HG03521 (cell line): Measurements from ENCODE around the gene ILDR1.

Source experiments
- ATAC-seq: cut with Tn5 transposase; IDR thresholded peaks from one replicate; pipeline ENCODE4 v1.9.1; 2021; ENCODE audit warnings: mild to moderate bottlenecking, moderate library complexity; ENCODE audit not compliant: unreplicated experiment

Gene ILDR1

GRCh38 chr3:121995161-121996137, 26.6 kb downstream of the ILDR1 start:
- no peak for ATAC-seq

DNA sequence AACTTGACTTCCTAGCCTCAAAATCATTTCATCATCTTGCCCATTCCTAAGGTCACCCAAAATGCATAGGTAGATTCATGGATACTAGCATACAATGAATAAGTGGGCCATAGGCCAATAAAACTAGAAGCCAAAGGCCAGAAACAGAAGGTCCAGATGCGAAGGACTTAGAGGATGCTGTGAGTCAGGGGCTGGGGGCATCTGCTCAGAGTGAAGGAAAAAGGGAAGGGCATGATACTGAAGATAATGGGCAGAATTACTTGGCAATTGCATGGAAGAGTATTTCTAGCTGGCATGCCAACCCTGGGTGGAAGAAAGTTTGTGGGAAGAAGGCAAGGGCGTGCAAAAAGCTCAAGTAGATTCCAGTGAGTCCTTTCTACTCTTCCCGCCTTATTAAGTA, 27.5 kb downstream of the ILDR1 start:
- no peak for ATAC-seq

- ATAC-seq, result peak; percentile 52
These were observed 29.2 kb downstream of the ILDR1 start for GRCh38 chr3:121992601-121993560.

DNA sequence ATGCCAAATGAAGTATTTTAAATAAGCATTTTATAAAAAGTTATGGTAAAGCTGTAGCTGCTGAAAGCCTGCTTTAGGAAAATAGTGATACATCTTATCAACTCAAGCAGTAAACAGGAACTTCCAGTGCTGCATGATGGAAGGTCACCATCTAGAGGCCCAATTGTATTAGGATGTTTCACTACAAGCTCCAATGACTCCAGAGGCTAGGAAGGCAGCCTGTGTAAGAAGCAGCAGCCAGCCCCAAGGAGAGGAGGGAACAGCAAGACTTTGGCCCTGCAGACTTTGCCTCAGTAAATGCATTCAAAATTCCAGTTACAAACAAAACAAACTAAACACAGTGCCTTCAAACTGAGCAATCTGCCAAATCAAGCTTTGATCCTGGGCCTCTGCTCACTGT, 32.1 kb downstream of the ILDR1 start:
- ATAC-seq, result no peak

GRCh38 chr3:121988146-121988545, 33.9 kb downstream of the ILDR1 start:
- ATAC-seq, result no peak

DNA sequence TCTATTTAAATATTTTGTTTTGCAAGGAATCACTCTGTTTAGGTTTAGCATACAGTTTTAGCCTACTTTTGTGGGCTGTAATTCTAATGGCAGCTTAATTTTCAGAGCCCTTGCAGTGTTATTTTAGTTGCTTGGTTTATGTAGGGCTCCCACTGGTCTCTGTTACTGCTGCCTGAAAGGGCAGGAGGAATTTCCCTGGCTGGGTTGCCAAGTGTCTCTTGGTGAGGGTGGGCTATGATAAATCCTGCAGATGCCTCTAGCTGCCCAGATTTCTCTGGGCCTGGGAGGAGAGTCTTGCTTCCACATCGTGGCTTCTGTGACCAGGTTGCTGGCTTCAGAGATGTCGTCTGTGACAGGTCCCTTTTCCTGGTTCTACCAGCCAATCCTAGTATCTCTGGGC, 36.2 kb downstream of the ILDR1 start:
- ATAC-seq, result no peak

- ATAC-seq, result no peak
These were observed 40.6 kb downstream of the ILDR1 start for GRCh38 chr3:121981473-121981872.

DNA sequence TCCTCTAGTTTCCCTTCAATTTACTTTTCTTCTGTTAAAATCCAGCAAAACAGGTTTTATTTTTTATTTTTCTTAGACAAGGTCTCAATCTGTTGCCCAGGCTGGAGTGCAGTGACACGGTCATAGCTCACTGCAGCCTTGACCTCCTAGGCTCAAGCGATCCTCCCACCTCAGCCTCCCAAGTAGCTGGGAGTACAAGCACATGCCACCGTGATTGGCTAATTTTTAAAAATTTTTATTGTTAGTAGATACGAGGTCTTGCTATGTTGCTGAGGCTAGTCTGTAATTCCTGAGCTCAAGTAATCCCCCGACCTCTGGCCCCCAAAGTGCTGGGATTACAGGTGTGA, 41.6 kb downstream of the ILDR1 start:
- no peak for ATAC-seq

- ATAC-seq, result no peak
These were observed 42.2 kb downstream of the ILDR1 start for GRCh38 chr3:121979734-121980449.

- ATAC-seq, result no peak
These were observed 42.8 kb downstream of the ILDR1 start for GRCh38 chr3:121979246-121979645.

- no peak for ATAC-seq
These were observed 45.3 kb downstream of the ILDR1 start for GRCh38 chr3:121976727-121977126.

DNA sequence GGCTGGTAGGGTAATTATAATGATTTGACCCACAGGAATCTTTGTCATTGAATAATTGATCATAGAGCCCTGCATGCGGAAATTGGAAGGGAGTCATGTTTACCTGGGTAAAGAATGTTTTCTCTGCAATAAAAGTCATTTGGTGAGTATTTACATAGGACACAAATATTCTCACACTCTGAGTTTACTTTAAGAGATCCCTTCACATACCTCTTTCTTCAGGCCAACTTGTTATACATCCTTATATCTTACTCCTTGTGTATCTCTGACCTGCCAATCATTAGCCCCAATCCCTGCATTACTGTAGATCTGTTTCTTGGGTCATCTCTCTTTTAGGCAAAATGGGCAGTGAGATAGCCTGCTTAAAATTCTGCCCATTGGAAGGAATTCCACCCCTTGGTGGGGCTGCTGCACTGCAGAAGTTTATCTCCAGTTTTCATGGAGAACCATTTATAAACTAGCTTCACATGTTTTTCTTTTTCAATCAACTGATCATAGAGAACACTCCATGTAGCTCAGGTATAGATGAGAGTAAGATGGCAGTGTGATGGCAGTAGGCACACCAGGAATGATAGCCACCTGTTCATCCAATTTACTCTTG, 46.2 kb downstream of the ILDR1 start:
- no peak for ATAC-seq

GRCh38 chr3:121974601-121975111, 47.4 kb downstream of the ILDR1 start:
- no peak for ATAC-seq

- ATAC-seq, result no peak
These were observed 52.0 kb downstream of the ILDR1 start for GRCh38 chr3:121970047-121970446.

DNA sequence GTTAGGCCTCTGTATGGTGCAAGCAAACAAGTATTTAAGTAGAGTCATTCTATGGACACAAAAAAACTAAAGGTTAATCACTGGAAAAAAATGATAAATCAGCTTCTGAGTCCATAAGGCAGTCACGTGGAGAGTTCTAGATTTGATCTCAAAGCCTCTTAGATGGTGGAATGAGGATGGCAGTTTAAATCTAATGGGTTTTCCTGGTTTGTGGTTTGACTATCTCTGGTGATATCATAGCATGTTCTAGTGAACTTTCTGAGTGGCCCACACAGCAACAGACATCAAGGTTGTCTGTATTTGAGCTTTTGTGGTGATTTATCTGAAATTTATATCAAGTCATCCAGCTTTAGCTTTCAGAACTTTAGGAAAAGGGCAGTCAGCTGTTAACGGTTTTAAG, 52.4 kb downstream of the ILDR1 start:
- no peak for ATAC-seq

DNA sequence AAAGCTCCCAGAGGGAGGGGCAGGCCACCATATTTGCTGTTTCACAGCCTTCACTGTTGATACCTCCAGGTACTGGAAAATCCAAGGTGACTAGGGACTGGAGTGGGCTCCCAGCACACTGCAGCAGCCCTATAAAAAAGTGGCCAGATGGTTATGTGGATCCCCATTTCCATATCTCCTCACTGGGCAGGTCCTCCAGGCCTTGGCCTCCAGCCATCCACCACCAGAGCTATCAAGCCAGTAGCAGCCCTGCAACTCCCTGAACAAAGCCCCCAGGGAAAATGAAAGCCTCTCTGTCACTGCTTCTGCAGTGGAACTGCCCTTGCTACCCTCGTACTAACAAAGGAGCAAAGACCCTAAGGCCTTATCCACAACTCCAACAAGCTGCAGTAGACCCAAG, 58.4 kb downstream of the ILDR1 start:
- ATAC-seq, result no peak

DNA sequence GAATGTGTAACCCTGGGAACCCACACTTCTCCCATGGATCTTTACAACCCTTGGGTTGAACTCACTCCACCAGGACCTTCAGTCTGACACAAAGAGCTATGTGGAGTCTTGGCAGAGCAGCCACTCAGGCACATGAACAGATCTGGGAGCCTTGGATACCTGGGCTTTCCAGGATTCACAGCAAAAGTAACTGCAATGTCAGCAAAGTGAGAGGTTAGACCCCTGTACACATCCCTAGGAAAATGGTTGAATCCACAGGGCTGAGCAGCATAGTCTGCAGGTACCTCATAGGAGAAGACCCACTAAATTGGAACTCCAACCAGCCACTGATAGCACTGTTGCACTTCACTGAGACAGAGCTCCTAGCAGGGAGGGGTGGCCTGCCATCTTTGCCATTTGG, 59.6 kb downstream of the ILDR1 start:
- ATAC-seq, result no peak

- no peak for ATAC-seq
These were observed 60.8 kb downstream of the ILDR1 start for GRCh38 chr3:121961283-121961682.

GRCh38 chr3:121958801-121959200, 63.2 kb downstream of the ILDR1 start:
- no peak for ATAC-seq

DNA sequence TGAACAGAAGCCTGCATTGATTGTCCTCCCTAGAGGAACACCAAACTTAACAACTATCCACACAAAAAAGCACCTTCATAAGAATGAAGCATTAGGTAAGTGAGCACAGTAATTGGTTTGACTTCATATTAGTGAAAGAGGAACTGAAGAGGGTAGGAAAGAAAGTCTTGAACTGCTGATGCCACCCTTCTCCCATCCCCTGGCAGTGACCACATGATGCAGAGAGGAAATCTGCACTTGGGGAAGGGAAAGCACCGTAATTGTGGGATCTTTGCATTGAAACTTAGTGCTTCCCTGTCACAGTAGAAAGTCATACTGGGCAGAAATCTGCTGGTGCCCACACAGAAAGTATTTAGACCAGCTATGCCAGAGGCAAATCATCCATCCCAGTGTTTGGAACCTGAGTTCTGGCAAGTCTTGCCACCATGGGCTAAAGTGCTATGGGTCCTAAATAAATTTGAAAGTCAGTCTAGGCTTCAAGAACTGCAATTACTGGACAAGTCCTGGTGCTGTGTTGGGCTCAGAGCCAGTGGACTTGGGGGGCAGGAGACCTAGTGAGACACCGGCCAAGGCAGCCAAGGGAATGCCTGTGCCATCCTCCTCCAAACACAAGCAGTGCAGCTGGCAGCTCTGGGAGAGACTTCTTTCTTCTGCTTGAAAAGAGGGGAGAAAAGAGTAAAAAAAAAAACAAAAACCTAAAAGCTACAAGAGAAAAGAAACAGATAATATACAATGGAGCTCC, 64.2 kb downstream of the ILDR1 start:
- ATAC-seq, result no peak
